Mucosa of stomach (tissue), 1 donor: ENCODE data around the gene TAS2R50.
"Not testable (repeated sequence)": the region's sequence is repeated elsewhere in the genome, so short reads cannot be mapped to it uniquely, and the experiment has no call there.

Source experiments
- H3K27me3 ChIP-seq: one replicate; pipeline ENCODE4 v1.7.0; 2013; ENCODE audit warnings: mild to moderate bottlenecking, low read length; ENCODE audit not compliant: control insufficient read depth, insufficient read depth
- H3K36me3 ChIP-seq: one replicate; pipeline ENCODE4 v1.7.0; 2013; ENCODE audit warnings: low read length; ENCODE audit not compliant: control insufficient read depth, insufficient read depth
- H3K4me1 ChIP-seq: one replicate; pipeline ENCODE4 v1.7.0; 2013; ENCODE audit warnings: mild to moderate bottlenecking, low read length; ENCODE audit not compliant: control insufficient read depth, insufficient read depth
- H3K4me3 ChIP-seq: one replicate; pipeline ENCODE4 v1.7.0; 2013; ENCODE audit warnings: low read length
- H3K9ac ChIP-seq: one replicate; pipeline ENCODE4 v1.7.0; 2013; ENCODE audit warnings: mild to moderate bottlenecking, low read length, moderate library complexity
- H3K9me3 ChIP-seq: one replicate; pipeline ENCODE4 v1.7.0; 2013; ENCODE audit warnings: mild to moderate bottlenecking, low read length, moderate library complexity; ENCODE audit not compliant: control insufficient read depth
- donor health status: Pancreatic carcinoma.

Gene TAS2R50, protein sequence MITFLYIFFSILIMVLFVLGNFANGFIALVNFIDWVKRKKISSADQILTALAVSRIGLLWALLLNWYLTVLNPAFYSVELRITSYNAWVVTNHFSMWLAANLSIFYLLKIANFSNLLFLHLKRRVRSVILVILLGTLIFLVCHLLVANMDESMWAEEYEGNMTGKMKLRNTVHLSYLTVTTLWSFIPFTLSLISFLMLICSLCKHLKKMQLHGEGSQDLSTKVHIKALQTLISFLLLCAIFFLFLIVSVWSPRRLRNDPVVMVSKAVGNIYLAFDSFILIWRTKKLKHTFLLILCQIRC

GRCh38 chr12:10986812-10987211, at the start of gene TAS2R50:
TSS of gene TAS2R50 (minus strand) at chr12:10986912. CDS start at chr12:10986860, 52 bp downstream.
- Histone ChIP-seq H3K9ac (no peak within 1 kb of the TSS), H3K4me1 (no peaks in the 10 kb centered on the region), H3K27me3 (no peaks in the 10 kb centered on the region), H3K36me3 (no peaks in the 10 kb centered on the region), H3K4me3 (no peak within 1 kb of the TSS), H3K9me3 (no peaks in the 10 kb centered on the region)

- H3K9me3 ChIP-seq, H3K4me3 ChIP-seq, H3K4me1 ChIP-seq, H3K36me3 ChIP-seq, H3K9ac ChIP-seq, H3K27me3 ChIP-seq: not testable (repeated sequence)
Observed at GRCh38 chr12:11033959-11034358, 47.2 kb upstream of the TAS2R50 start.

GRCh38 chr12:11031307-11031706, 44.6 kb upstream of the TAS2R50 start, which contains the start of gene TAS2R31:
TSS of gene TAS2R31 (minus strand) at chr12:11031407. CDS start at chr12:11031335, 72 bp downstream.
- Histone ChIP-seq H3K36me3 (no peaks in the 10 kb centered on the region), H3K9me3 (no peaks in the 10 kb centered on the region), H3K9ac (no peak within 1 kb of the TSS), H3K4me3 (no peak within 1 kb of the TSS), H3K4me1 (no peaks in the 10 kb centered on the region), H3K27me3 (no peaks in the 10 kb centered on the region)

GRCh38 chr12:11026118-11026517, 39.4 kb upstream of the TAS2R50 start:
- no peaks in the 10 kb centered on the region for H3K27me3 ChIP-seq
- no peaks in the 10 kb centered on the region for H3K9me3 ChIP-seq
- no peaks in the 10 kb centered on the region for H3K36me3 ChIP-seq
- no peaks in the 10 kb centered on the region for H3K4me1 ChIP-seq
- H3K9ac ChIP-seq = no peak overlapping the region
- H3K4me3 ChIP-seq = no peak overlapping the region

DNA sequence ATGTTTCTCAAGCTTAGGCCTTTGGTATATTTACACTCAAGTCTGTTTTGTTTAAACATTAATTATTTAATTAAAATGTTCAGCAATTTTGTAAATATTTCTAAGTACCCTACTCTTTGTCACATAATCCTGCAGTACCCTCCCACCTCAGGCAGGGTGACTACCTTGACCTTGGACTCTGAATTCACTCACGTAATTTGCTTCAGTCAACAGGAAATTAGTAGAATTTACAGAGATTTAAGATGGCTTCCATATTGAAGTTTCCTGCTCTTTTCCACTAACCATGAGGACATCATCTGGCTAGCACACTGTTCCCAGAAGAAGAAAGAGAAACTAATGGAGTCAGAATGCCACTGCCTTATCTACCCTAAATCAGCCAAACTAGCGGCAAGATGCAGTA, 36.7 kb upstream of the TAS2R50 start:
- H3K9me3 ChIP-seq = no peaks in the 10 kb centered on the region
- H3K27me3 ChIP-seq = no peaks in the 10 kb centered on the region
- H3K4me1 ChIP-seq = no peaks in the 10 kb centered on the region

GRCh38 chr12:11022520-11022919, 35.8 kb upstream of the TAS2R50 start, which contains the start of gene TAS2R19:
TSS of gene TAS2R19 (minus strand) at chr12:11022620. CDS start at chr12:11022571, 49 bp downstream.
- Histone ChIP-seq H3K9me3 (no peaks in the 10 kb centered on the region), H3K36me3 (no peaks in the 10 kb centered on the region), H3K9ac (no peak within 1 kb of the TSS), H3K27me3 (no peaks in the 10 kb centered on the region), H3K4me3 (no peak within 1 kb of the TSS), H3K4me1 (no peaks in the 10 kb centered on the region)

More for the DNA sequence above, 36.7 kb upstream of the TAS2R50 start:
- H3K4me3 ChIP-seq = no peak overlapping the region
- no peaks in the 10 kb centered on the region for H3K36me3 ChIP-seq
- no peak overlapping the region for H3K9ac ChIP-seq

GRCh38 chr12:11016937-11017336, 30.2 kb upstream of the TAS2R50 start:
- peaks cover 13% of the 10 kb centered on the region for H3K4me1 ChIP-seq
- no peaks in the 10 kb centered on the region for H3K36me3 ChIP-seq
- H3K9ac ChIP-seq = no peak overlapping the region
- no peaks in the 10 kb centered on the region for H3K27me3 ChIP-seq
- H3K9me3 ChIP-seq = no peaks in the 10 kb centered on the region
- no peak overlapping the region for H3K4me3 ChIP-seq

- H3K27me3 ChIP-seq = no peaks in the 10 kb centered on the region
- peaks cover 13% of the 10 kb centered on the region for H3K4me1 ChIP-seq
- no peaks in the 10 kb centered on the region for H3K9me3 ChIP-seq
- no peaks in the 10 kb centered on the region for H3K36me3 ChIP-seq
- no peak overlapping the region for H3K4me3 ChIP-seq
- H3K9ac ChIP-seq = no peak overlapping the region
Observed at GRCh38 chr12:11015775-11016430, 29.2 kb upstream of the TAS2R50 start.

- Histone ChIP-seq H3K9me3 (no peaks in the 10 kb centered on the region), H3K4me3 (no peak overlapping the region), H3K27me3 (no peaks in the 10 kb centered on the region), H3K36me3 (no peaks in the 10 kb centered on the region), H3K9ac (no peak overlapping the region), H3K4me1 (peaks cover 13% of the 10 kb centered on the region)
Observed at GRCh38 chr12:11014234-11014633, 27.5 kb upstream of the TAS2R50 start.

DNA sequence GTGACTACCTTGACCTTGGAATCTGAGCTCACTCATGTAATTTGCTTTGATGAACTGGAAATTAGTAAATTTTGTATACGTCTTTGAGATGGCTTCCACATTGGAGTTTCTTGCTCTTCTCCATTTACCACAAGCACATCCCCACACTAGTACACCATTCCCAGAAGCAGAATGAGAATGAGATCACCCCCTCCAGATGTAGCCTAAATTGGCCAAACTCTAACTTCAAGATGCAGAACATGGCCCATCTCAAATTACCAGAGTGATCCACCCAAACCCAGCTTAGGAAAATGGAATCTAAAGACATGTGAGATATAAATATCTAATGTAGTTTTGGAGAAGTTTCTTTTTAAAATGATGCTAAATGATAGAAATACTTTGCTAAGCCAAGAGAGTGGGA, 20.9 kb upstream of the TAS2R50 start:
- Histone ChIP-seq H3K9me3 (no peaks in the 10 kb centered on the region), H3K9ac (no peak overlapping the region), H3K4me3 (no peak overlapping the region), H3K27me3 (no peaks in the 10 kb centered on the region), H3K4me1 (no peaks in the 10 kb centered on the region), H3K36me3 (no peaks in the 10 kb centered on the region)

DNA sequence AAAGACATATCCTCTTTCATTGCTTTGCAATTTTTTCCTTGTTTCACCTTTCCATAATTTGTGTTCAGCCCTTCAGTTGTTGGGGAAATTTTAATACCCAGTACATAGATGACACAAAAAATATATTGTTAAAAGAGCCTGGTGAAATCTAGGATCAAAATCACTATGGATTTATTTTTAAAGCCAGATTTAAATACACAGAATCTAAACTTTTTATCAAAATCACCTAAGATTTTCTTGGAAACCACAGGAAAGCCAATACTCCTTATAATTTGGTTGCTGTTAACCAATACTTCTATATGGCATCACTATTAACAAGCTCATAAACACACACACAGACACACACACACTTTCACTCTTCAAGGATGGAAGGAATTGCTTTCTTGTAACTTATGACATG, 11.5 kb upstream of the TAS2R50 start, which contains the start of gene TAS2R20:
Gene TAS2R20, minus strand, starts transcription at position 101 of the 400 bp plus-strand sequence. CDS start 429 bp downstream, outside the sequence.
- Histone ChIP-seq H3K9me3 (no peaks in the 10 kb centered on the region), H3K27me3 (no peaks in the 10 kb centered on the region), H3K36me3 (no peaks in the 10 kb centered on the region), H3K4me1 (no peaks in the 10 kb centered on the region), H3K4me3 (no peak within 1 kb of the TSS), H3K9ac (no peak within 1 kb of the TSS)

- Histone ChIP-seq H3K27me3 (no peaks in the 10 kb centered on the region), H3K9ac (no peak overlapping the region), H3K36me3 (no peaks in the 10 kb centered on the region), H3K4me1 (no peaks in the 10 kb centered on the region), H3K4me3 (no peak overlapping the region), H3K9me3 (no peaks in the 10 kb centered on the region)
Observed at GRCh38 chr12:10994307-10994706, 7.6 kb upstream of the TAS2R50 start.
